ENCODE data around the gene HMX1.

Gene HMX1

DNA sequence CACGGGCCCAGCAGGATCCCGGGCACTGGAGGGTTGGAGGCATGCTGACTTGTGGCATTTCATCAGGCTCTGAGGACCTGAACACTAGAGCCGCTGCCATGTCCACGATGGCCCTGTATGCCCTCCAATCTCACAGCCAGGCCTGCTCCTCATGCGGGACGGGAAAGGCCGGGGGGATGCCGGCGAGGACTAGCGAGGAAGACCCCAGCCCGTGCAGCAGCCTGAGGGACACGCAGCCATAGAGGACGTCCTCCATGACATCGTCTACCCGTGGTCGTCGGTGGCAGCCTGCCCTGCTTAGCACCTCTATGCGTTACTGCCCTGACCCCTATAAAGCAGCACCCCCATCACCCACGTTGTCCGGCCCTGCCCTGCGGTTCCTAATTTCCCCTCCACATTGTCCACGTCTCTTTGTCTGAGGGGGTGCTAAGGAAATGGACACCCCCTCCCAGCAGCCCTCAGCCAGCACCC is 32.6 kb downstream of the HMX1 start:
- DNase-seq: no peak

DNA sequence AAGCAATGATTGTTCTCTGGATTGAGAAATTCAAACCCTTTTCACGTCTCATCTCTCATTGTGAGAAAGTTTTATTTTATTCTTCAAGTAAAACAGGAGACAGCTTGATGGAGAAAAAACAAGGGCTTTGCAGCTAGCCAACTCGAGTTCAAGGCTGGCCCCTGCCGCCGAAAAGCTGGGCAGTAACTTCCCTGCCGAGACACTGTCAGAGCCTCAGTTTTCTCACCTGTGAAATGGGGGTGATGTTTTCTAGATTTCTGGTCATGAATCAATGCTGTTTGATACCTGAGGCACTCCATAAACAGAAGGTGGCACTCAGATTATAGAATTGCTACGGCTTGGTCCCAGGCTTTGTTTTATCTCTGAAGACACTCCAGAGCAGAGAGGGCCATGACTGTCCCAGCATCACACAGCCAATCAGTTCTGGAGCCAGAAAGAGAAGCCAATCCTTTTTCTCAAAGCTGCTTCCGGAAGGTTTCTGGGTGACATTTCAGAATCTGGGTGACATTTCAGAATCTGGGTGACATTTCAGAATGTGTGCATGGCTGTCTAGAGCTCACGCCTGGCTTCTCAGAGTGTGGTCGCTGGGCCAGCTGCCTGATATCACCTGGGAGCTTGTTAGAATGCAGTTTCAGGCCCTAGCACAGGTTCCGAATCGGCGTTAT is 33.2 kb downstream of the HMX1 start:
- no peak for DNase-seq

DNA sequence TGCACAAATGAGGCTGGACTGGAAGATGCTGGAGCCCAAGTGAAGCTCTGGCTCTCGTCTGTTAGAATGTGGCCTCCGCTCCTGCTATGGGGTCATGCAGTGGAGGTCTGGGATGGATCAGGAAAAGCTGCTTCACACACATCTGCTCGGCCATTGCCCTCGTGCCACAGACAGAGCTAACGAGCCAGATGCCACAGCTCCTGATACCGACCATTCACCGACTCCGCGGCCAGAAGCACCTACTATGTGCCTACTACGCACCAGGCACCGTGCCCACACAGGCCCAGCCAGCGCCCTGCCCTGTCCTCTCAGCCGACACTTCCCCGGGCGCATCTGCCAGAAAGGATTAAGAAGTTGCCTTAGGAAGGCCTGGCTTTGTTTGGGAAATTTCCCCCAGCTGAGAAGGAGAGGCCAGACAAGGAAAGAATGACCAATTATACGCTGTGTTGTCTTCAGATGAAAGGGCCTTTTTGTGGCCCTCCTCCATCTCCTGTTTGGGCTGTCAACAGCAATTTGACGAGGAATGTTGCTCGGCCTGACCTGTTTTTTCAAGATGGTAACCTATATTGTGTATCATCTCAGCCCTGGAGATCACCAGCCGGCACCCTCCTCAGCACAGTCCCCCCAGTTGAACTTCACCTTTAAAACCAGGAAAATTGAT is 34.3 kb downstream of the HMX1 start:
- DNase-seq: no peak

DNA sequence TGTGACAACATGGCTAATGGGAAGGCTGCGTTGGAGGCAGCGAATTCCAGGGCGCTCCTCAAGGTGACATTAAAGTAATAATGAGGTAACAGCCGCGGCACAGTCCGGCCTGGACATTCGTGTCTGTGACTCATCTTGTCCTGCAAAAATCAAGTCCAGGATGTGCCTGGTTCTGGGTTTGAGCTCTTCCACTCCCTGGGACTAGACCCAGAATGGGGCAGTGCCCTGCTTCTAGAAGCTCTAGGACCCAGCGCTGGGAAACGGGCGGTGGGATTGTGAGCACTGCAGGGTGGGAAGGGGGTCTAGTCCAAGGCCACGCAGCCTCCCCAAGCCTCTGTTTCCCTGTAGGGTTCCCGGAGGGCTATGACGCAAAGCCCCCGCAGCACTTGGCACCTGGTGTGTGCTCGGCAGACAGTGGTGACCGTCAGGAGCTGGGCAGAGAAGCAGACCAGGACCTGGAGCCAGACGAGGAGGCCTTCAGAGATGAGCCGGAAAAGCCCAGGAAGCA is 34.9 kb downstream of the HMX1 start:
- DNase-seq: no peak

DNA sequence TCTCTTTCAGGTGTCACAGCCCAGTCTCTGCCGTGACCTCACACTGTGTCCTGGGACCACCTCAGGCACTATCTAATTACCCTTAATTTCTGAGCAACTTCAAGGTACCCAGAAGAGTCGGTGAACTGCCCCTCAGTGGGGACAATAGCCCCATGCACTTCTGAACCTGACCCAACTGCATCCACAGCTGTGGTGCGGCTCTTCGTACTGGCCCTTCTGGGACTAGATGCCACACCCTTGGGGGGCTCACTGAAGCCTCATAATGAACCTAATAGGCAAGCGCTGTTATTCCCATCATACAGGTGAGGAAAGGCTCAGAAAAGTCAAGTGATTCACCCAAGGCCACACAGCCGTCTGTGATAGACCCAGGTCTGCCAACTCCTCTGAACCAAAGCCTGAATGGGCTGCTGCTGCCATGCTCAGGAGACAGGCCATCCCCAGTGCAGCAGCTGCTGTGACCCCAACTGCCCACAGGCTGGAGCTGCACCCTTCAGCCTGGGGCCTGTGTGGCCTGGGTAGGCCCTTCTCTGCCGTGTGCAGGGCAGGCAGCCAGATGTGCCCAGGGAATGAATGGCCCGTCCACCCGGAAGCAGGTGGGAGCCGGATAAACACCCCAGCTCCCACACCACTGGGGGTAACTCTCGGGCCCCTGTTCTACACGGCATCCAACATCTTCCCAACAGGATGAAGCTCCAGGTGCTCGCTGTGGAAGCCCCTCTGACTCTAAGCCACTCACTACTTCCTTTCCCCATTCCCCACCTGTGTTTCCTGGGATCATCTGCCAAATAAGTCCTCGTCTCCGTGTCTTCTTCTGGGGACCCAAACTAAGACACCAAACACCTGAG is 35.9 kb downstream of the HMX1 start:
- no peak for DNase-seq

DNA sequence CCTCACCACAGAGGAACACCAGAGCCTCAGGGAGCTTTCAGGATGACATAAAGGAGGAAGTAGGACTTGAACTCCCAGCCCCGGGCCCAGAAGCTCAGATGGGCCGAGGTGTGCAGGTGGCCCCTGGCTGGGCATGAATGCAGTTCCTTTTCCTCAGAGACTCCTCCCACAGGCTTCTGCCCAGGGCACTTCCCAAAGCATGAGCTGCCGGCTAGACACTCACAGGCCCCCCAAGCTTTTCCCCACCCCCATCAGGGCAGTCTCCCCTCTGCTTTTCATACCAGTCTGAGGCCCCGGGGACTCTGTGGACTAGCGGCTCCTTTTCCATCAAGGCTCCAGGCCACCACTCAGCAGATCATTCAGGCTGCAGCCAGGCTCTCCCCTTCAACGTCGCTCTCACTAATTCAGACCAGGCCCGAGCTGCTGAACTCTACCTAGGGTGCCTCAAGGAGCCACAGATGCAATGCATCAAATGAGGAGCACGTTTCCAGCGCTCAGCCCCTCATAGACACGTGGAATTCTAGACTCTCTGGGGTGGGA is 36.9 kb downstream of the HMX1 start:
- DNase-seq: no peak

DNA sequence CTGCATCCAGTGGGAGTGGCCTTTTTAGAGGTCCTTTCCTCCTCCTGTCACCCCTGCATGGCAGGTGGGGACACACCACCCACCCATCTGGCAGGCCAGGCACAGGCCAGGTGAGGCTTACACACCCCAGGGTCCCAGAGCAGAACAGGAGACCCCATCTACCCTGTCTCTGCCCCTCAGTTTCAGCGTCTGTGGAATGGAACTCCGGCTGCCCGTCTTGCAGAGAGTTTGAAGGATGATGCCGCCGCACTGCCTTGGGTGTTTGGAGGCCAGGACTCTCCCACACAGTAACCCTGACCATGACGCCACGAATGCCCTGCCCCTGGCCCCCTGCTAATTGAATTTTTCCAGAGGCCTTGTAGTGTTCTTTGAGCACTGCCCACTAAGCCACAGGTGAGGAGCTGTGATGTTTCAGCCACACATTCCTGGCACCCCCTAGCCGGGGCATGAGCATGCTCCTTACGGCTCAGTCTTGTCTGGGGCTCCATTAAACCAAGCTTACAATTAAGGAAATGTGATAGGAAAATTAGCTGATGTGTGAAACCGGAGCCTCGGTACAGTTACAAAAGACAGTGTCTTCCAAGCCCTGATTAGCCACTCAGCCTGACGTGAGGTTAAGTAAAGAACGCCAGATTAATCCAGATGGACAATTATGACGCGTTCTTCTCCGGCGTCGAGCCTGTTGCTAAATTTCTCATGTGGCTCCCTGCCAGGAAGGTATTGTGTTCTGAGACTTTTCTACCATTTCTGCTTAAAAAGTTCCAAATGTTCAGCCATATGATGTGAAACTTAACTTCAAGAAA is 39.3 kb downstream of the HMX1 start:
- no peak for DNase-seq

DNA sequence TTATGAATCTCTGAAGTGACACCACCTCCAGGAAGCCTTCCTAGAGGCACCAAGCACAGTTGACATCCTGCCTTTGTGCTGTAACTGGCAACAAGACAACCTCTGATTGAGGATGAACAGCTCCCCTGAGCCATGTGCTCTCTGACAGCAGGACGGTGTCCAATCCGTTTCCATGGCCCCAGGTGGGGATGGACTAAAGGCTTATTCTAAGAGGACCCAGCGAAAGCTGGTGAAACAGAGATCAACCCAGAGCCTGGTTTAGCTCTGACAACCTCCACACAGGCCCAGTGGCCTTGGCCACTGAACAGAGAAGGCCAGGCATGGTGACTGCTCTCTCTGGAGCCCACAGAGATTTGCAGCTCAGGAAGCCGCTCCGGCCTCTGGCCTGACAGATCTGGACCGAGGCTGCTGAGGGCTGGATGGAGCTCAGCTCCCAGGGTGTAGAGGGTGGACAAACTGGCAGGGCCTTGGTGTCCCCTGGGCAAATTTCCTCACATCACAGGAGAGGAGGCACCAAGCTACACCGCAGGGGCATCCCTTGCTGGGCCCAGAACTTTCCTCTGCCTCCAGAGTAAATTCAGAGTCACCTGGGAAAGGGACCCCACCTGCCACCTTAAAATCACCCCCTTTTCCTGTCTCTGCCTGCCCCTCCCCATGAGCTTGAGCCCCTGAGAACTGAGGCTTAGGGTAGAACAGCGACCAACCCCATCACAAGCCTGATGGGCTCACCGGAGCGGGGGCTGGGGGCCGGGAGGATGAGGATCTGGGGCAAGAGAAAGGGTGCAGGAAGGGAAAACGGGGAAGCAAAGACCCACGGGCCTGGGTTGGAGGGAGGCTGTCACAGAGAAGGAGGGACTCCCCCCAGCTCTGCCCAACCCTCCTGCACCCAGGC is 40.2 kb downstream of the HMX1 start:
- DNase-seq: no peak

DNA sequence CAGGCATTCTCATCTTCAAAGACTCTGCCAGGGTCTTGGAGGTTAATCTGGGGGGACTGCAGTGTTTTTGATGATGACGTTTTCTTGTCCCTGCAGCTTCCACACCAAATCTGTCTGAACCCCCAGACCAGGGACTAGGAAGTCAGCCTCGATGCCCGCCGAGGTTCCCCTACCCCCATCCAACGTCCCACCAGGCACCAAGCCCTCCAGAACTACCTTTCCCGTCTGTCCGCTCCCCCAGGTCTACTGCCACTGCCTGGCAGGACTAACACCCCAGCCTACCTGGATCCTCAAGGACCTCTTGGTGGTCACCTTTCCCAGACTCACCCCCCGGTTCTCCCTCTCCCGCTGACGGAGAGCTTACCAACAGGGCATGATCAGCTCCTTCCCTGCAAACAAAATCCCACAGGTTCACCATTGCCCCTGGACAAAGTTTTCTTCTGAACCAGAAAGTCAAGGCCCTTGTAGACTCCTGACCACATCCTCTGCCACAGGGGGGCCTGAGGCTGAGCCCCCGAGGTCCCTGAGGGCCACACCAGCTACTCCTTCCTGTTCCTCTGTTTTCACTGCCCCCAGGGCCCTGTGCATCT is 40.9 kb downstream of the HMX1 start:
- no peak for DNase-seq

DNA sequence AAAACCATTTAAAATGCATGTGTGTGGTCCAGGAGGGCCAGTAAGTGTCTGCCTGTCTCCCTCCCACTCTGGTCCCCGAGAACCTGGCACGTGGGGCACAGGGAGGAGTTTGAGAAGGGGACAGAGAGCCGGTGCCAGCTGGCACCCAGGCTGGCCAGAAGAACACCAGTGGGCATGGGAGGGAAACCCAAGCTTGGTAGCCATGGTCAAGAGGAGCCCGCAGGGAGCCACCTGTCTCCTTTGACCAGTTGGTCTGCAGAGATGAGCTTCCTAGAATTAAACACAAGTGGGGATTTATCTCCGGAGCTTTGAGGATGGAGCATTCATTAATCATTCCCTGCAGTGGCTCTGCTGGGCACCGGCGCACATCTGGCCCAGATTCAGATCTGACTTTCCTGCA is 41.6 kb downstream of the HMX1 start:
- no peak for DNase-seq

DNA sequence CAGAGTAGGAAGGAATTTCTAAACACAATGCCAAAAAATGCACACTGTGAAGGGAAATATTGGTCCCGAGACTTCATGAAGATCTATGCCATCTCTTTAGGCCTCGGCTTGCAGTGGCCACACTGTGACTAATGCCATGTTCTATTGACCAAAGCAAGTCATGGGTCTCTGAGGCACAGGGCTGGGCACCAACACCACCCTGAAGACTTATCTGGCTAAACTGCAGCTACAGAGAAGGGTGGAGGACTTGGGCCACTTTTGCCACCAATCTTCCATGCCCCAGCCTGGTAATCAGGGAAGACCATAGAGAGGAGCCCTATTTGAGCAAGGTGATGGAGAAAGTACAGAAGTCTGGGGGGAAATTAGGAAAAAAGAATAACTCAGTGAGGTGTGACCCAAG is 42.1 kb downstream of the HMX1 start:
- DNase-seq: no peak

DNA sequence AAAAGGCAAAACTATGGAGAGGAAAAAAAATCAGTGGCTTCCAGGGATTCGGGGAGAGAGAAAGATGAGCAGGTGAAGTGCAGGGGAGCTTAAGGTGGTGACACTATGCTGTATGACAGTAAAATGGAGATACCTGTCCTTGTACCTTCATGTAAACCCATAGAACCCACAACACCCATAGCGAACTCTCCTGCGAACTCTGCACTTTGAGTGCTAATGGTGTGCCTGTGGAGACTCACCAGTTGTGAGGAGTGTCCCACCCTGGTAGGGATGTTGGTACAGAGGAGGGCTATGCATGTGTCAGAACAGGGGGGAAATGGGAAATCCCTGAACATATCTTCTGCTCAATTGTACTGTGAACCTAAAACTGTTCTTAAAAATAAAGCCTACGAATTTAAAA is 42.8 kb downstream of the HMX1 start:
- no peak for DNase-seq

DNA sequence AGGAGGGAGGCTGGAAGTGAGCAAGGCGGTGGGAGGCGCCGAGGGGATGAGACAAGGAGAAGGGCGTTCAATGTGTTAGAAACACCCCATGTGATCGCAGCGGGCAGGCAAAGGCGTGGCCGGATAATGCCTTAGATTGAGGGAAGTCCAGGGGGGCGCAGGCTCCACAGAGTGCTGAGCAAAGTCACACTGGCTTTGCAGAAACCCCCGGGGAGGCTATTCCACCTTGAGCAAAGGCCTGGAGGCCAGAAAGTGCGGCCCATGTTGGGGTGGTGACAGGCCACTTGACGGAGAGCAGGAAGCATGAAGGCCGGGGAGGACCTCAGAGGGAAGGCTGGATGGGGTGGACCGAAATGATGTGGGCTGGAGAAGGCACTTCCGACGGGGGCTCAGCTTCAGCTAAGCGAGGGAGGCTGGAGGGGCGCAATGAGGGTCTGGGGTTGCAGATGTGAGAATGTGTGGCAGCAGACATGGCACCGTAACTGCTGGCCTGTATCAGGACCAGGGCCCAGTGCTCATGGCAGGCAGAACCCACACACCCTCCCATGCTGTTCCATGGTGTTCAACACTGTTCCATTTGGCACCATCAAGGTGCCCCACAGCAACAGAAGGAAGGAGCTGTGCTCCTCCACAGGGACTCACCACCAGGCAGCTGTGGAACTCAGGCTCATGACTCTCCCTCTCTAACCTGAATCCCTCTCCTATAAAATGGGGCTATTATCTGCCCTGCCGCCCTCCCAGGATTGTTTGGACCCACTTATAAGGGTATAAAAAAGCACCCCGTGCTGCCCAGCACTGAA is 50.3 kb downstream of the HMX1 start:
- no peak for DNase-seq

DNA sequence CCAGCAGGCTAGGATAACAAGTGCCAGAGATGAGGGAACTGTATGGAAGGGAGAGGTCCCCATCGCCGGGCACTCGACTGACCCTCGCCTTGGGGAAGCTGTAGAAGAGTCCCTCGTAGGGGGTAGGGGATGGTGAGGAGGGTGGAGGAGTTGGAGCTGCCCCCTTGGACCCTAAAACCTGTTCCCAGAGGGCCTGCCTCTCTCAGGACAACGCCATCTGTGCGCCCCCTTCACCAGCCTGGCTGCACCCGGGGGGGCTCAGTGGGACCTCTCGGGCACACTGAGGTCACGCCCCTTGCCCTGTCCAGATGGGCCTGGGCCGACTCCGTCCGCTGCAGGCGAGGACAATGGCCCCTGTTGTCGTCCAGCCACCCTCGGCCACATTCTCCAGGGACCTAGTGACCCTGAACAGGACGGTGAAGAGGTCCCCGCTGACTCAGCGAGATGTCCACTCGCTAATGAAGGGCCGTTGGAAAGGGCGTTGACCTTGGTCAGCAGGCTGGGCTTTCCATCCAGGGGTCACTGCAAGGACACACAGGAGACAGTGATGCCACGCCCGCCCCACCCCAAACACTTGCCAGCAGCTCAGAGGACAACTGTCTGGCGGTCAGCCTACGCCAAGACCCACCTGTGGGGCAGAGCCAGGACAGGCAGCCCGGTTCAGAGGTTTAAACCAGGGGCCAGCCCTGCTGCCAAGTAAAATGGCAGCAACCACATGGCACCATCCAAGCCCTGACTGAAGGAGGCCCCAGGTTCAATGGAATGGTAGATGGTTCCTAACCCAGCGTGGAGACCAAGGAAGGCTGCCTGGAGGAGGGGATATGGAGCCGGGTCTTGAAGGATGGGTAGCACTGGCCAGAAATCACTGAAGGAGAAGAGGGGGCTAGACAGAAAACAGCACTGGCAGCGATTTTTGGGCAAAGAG is 51.2 kb downstream of the HMX1 start:
- no peak for DNase-seq

DNA sequence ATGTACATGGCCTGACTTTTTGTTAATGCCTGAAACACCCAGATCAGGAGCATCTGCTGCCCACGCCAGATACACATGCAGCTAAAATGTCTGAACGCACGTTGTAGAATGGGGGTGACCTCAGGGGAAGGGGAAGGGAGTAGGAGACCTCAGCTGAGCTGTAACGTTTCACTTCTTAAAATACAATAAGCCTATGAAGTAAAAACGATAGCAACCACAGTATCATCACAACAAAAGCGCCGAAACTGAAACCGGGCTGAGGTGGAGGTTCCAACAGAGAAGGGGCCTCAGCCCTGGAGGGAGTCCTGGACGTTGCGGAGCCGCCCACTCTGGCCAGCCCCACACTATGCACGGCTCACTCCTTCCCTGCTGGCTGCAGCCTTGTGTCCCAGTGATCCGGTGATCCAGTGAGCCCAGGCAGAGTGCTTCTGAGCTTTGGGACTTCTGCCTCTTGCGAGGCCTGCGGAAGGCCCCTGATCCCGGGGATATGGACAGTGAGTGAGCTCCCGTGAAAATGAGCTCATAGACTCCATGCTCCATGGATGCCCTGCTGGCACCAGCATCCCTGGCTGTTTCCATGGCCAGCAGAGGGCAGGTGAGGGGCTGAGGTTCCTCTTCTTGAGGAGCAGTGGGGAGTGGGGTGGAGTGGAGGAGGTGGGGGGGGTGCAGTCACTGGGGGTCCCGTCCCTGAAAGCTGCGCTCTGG is 52.0 kb downstream of the HMX1 start:
- DNase-seq: no peak

DNA sequence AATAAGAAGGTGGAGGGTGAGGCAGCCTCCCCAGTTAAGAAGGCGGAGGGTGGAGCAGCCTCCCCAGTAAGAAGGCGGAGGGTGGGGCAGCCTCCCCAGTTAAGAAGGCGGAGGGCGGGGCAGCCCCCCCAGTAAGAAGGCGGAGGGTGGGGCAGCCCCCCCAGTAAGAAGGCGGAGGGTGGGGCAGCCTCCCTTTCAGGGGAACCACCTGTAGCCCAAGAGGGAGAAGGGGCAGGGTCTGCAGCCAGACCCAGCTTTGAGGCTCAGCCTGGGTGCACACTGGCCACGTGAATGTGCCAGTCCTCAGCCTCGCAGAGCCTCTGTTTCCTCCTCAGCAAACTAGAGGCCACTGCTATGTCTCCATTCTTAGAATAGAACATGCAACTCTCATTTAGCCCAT is 52.6 kb downstream of the HMX1 start:
- DNase-seq: no peak

DNA sequence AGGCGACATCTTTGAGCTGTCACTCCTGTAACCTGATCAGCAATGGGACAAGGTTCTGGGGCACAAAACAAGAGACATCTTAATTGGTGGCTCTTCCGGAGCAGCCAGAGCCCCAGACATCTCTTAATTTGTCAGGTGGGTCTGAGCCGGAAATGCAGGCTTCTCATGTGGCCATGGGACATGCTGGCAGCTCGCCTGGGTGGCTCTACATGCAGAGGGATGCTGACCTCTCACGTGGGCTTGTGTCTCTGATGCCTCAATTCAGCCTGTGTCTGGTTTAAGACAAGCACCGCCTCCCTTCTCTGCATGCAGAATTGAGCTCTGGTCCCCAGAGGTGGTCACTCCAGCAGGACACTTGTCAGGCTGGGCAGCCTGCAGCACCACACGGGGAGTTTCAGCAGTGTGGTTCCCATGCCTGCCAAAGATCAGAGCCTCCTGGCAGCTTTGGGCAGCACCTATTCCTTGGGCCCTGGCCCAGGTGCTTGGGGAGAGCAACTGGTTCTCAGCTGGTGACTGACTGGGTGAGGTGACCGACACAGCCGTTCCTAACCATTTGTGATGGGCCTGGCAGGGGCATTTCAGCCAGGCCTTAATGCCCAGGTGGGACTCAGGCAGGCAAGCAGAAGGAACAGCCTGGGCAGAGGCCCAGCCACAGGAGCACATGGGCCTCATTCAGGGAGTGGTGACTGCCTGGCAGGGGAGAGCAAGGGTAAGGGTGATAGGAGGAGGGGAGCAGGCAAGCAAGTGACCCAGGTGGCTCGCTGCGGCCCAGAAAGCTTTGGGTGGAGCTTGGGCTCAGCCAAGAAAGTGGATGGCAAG is 53.4 kb downstream of the HMX1 start:
- DNase-seq: no peak

DNA sequence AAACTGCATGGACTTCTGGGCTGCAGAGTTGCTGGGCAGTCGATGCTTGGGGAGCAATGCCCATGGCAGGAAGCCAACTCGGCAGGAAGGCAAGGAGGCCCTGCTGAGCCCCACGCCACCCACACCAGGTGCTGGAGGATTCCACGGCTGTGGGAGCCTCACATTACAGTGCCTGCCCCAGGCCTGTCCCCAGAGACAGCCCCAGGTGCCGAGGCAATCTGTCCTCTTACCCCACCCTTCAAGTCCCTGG is 53.9 kb downstream of the HMX1 start:
- DNase-seq: no peak

Data from inflammatory macrophage treated with lipopolysaccharide for 4 hours (primary cell).